M059J (cell line): ENCODE measurements around the gene KATNB1. TPM values are rescaled to one million over a fixed set of nuclear protein-coding genes. Genes with fewer than 3 reads are reported as not detected.

Experiments used
- total RNA-seq: library from RNA; depleted of rRNA; stranded (reverse); fragments of >200 nt; shearing (Covaris generic); gene quantifications from 2 replicates; pipeline ENCODE4 v1.2.3, GENCODE V29; 2014; rRNA removed

KATNB1 gene
- total RNA-seq, 1 experiment from 2014 or later: 38.4 TPM

Other genes starting within 250 kb of the KATNB1 start
- gene DOK4, start 249.3 kb upstream of the KATNB1 start, total RNA-seq: 4.3 and 6.2 TPM in 2 replicates
- gene CCDC102A, start 199.2 kb upstream of the KATNB1 start, total RNA-seq: 7.0 and 16.8 TPM in 2 replicates
- gene ADGRG5, start 193.1 kb upstream of the KATNB1 start, total RNA-seq: 0.22 and 0.37 TPM in 2 replicates
- gene ADGRG1, start 107.1 kb upstream of the KATNB1 start, total RNA-seq: 16.2 and 20.6 TPM in 2 replicates
- gene ADGRG3, start 67.5 kb upstream of the KATNB1 start, total RNA-seq: not detected in 2 replicates
- gene DRC7, start 41.0 kb upstream of the KATNB1 start, total RNA-seq: not detected in 2 replicates
- gene KIFC3, start 66.7 kb downstream of the KATNB1 start, total RNA-seq: 38.8 and 71.2 TPM in 2 replicates
- not detected in 2 replicates for gene CNGB1, start 235.4 kb downstream of the KATNB1 start, total RNA-seq